ENCODE data around the gene KIZ.
"Not testable (repeated sequence)": the region's sequence is repeated elsewhere in the genome, so short reads cannot be mapped to it uniquely, and the experiment has no call there.

Gene KIZ

GRCh38 chr20:21139881-21140566 is 14.1 kb downstream of the KIZ start:
- DNase-seq (ENCODE audit: low read depth in 2 of 2): no peak

GRCh38 chr20:21141825-21142224 is 15.9 kb downstream of the KIZ start:
- no peak for DNase-seq (ENCODE audit: low read depth in 2 of 2)

GRCh38 chr20:21143194-21143890 is 17.5 kb downstream of the KIZ start:
- no peak for DNase-seq (ENCODE audit: low read depth in 2 of 2)

- DNase-seq (ENCODE audit: low read depth in 2 of 2): no peak
Observed at GRCh38 chr20:21145424-21145823, 19.5 kb downstream of the KIZ start.

GRCh38 chr20:21146215-21146614 is 20.3 kb downstream of the KIZ start:
- DNase-seq (ENCODE audit: low read depth in 2 of 2): no peak

GRCh38 chr20:21147593-21147992 is 21.7 kb downstream of the KIZ start:
- no peak for DNase-seq (ENCODE audit: low read depth in 2 of 2)

GRCh38 chr20:21149344-21149743 is 23.5 kb downstream of the KIZ start:
- no peak for DNase-seq (ENCODE audit: low read depth in 2 of 2)

GRCh38 chr20:21151791-21152190 is 25.9 kb downstream of the KIZ start:
- DNase-seq (ENCODE audit: low read depth in 2 of 2): peak; percentile 20 to 22

GRCh38 chr20:21154692-21155091 is 28.8 kb downstream of the KIZ start:
- no peak for DNase-seq (ENCODE audit: low read depth in 2 of 2)

- no peak for DNase-seq (ENCODE audit: low read depth in 2 of 2)
Observed at GRCh38 chr20:21155268-21155667, 29.4 kb downstream of the KIZ start.

GRCh38 chr20:21156266-21156665 is 30.4 kb downstream of the KIZ start:
- peak; percentile 38 to 48 for DNase-seq (ENCODE audit: low read depth in 2 of 2)

- DNase-seq (ENCODE audit: low read depth in 2 of 2): no peak
Observed at GRCh38 chr20:21157006-21157405, 31.1 kb downstream of the KIZ start.

- DNase-seq (ENCODE audit: low read depth in 2 of 2): no peak
Observed at GRCh38 chr20:21159658-21160380, 33.9 kb downstream of the KIZ start.

- no peak for DNase-seq (ENCODE audit: low read depth in 2 of 2)
Observed at GRCh38 chr20:21161926-21162325, 36.0 kb downstream of the KIZ start.

GRCh38 chr20:21162631-21163030 is 36.7 kb downstream of the KIZ start:
- DNase-seq (ENCODE audit: low read depth in 2 of 2): no peak

GRCh38 chr20:21166801-21167200 is 40.9 kb downstream of the KIZ start:
- no peak for DNase-seq (ENCODE audit: low read depth in 2 of 2)

- DNase-seq (ENCODE audit: low read depth in 2 of 2): no peak
Observed at GRCh38 chr20:21167261-21167660, 41.4 kb downstream of the KIZ start.

- not testable (repeated sequence) for DNase-seq (ENCODE audit: low read depth in 2 of 2)
Observed at GRCh38 chr20:21168061-21168460, 42.2 kb downstream of the KIZ start.

GRCh38 chr20:21172626-21173025 is 46.7 kb downstream of the KIZ start:
- no peak for DNase-seq (ENCODE audit: low read depth in 2 of 2)

GRCh38 chr20:21173485-21173884 is 47.6 kb downstream of the KIZ start:
- DNase-seq (ENCODE audit: low read depth in 2 of 2): no peak

- DNase-seq (ENCODE audit: low read depth in 2 of 2): no peak
Observed at GRCh38 chr20:21174516-21175239, 48.8 kb downstream of the KIZ start.

GRCh38 chr20:21175433-21175832 is 49.6 kb downstream of the KIZ start:
- DNase-seq (ENCODE audit: low read depth in 2 of 2): no peak

All from fibroblast of skin of left quadriceps (primary cell).